H7 (cell line): Measurements from ENCODE around the gene GREB1. TPM values are rescaled to one million over a fixed set of nuclear protein-coding genes. Genes with fewer than 3 reads are reported as not detected.

Experiments
- DNase-seq: peaks from one replicate; pipeline ENCODE4 v3.0.0; 2012
- H3K27me3 ChIP-seq: 2 replicates; pipeline ENCODE4 v1.6.0; 2011; ENCODE audit warnings: mild to moderate bottlenecking, low read length; ENCODE audit not compliant: control insufficient read depth, insufficient read depth
- H3K36me3 ChIP-seq: replicated peaks from 2 replicates; pipeline ENCODE4 v1.5.1; 2011; ENCODE audit warnings: low read length; ENCODE audit not compliant: control insufficient read depth, insufficient read depth
- H3K4me3 ChIP-seq: 2 replicates; pipeline ENCODE4 v1.5.1; 2011; ENCODE audit warnings: low read depth, mild to moderate bottlenecking, control low read depth, low read length, moderate library complexity; ENCODE audit not compliant: insufficient read depth
- total RNA-seq: library from RNA; depleted of rRNA; stranded (reverse); fragments of >200 nt; shearing (Covaris generic); gene quantifications from 2 replicates; pipeline ENCODE4 v1.2.3, GENCODE V29; 2014

Gene GREB1
- total RNA-seq, 1 experiment from 2014 or later: 17.3 TPM

DNA sequence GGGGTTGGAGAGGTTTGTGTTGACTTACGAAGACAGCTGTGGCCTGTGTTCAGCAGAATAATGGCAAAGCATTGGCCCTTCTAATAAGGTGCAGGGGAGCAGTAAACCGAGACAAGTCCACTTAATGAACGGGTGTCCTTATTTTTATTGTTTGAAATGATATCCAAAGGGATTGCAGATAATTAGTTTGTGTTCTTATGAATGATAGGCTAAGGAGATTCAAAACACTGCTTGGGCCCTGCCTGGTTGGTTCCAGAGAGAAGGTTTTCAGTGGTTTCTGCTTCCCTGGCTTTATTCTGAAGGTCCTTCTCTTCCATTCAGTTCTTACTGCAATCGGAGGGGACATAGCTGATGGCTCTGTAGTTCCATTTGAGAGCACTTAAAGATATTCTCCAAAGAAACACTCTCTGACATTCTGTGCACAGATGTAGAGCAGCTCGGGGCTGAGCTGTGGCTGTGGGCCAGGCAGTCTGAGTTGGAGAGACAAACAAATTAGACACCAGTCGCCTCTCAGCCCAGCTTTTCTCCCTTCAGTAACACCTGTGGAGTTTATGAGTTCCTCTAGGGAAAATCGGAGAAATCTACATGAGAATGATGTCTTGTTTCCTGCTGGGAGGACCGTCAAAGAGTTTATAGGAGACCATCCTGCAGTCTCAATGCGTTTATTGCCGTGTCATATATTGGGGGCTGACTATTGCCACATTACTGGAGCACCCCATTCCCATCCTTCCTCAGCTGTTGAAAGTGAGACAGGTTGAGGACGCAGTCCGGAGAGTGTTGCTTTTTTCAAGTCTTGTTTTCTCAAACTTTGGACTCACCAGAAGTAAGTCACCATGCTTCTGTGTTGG lies 6.5 kb downstream of the GREB1 start:
- H3K27me3 ChIP-seq: no peaks in the 10 kb centered on the region

DNA sequence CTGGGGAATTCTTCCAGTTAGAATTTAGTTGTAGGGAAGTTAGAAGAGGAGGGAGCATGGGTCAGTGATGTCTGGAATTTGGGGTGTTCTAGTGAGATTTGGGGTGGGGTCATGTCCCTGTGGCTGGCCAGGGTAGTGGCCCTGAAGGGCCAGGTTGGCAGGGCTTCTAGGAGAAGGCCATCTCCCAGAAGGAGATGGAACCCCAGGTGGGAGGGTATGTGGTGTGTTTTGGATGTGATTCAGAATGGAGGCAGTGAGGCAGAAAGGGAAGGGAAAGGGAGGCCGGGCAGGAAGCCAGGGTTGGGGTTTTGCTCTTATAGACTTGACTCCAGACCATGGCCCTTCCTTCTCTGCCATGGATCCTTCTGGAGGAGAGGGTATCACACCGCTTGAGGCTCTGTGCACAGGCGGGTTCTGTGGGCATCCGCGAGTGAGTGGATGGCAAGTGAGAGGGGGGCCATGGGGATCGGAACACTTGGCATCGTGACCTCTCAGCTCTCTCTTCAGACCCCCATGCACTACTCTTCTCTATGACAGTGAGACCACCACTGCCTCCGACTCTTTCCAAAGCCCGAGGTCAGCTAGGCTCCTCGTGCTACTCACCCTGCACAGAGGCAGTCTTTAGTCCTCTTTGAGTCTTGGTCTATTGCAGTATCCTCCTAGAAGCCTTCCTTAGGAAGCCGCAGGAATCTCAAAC lies 7.3 kb downstream of the GREB1 start:
- H3K27me3 ChIP-seq: no peaks in the 10 kb centered on the region
- H3K4me3 ChIP-seq: no peak overlapping the region
- no peak for DNase-seq
- H3K36me3 ChIP-seq: no peaks in the 10 kb centered on the region

More for the DNA sequence above, 6.5 kb downstream of the GREB1 start:
- no peak for DNase-seq
- H3K36me3 ChIP-seq: no peaks in the 10 kb centered on the region
- no peak overlapping the region for H3K4me3 ChIP-seq

GRCh38 chr2:11541693-11542274 lies 7.9 kb downstream of the GREB1 start:
- Histone ChIP-seq H3K27me3 (no peaks in the 10 kb centered on the region), H3K36me3 (no peaks in the 10 kb centered on the region), H3K4me3 (no peak overlapping the region)
- no peak for DNase-seq

DNA sequence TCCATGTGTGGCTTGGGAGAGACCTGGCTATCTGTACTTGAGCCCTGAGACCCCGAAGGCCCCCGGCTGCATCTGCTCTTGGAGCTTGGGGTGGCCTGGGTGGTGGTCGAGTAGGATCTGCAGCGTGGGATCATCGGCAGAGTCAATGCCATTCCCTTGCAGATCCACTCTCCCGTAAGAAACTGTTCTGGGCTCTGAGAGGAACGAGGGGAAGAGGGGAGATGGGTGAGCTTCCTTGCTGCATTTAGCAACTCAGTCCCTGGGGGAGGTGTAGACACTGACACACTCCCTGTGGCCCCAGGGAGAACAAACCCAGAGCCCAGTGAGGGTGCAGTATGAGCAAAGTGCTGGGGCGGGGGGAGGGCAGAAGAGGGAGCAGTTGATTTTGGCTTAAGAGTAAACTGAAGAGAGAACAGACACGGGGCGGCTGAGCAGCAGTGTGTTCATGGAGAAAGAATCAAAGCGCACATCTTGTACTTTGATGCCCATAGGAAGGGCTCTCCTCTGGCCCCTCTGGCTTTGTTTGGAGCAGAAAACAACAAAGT lies 8.5 kb downstream of the GREB1 start:
- Histone ChIP-seq H3K36me3 (no peaks in the 10 kb centered on the region), H3K27me3 (no peaks in the 10 kb centered on the region)
- no peak for DNase-seq

DNA sequence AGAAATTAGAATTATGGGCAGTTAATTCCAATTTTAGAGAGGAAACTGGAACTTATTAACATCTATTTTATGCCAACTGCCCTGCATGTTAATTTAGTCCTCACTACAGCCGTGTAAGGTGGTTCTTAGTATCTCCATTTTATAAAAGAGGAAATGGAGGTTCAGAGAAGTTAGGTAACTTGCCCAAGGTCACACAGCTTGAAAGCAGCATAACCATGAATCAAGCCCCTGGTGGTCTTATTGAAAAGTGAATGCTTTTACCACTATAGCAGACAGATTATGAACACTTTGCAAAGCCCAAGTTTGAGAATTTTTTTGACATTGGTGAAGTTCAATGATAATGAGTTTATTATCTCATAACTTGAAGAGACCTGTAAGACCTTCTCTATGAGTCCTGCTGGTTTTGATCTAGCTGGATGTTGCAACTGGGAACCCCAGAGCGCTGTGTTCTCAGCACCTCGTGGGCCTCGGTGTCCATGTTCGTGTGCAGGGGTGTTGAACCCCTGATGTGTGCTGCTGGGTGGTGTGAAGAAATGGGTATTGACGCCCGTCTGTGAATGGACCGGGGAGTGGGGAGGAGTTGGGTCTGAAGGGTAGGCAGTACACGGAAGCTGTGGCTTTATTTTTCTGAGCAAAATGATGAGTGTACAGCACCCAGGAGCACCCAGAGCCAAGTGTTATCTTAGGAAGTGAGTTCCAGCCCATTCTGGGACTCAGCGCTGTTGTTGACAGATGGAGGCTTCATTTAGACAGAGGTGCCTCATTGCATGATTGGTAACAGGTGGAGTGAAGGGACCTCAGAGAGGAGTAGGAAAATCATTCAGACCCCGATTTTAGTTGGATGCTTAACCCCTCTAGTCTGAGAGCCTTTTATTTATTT lies 9.7 kb downstream of the GREB1 start:
- Histone ChIP-seq H3K27me3 (no peaks in the 10 kb centered on the region), H3K4me3 (no peak overlapping the region), H3K36me3 (no peaks in the 10 kb centered on the region)
- DNase-seq: no peak

More for the DNA sequence above, 8.5 kb downstream of the GREB1 start:
- H3K4me3 ChIP-seq: no peak overlapping the region

DNA sequence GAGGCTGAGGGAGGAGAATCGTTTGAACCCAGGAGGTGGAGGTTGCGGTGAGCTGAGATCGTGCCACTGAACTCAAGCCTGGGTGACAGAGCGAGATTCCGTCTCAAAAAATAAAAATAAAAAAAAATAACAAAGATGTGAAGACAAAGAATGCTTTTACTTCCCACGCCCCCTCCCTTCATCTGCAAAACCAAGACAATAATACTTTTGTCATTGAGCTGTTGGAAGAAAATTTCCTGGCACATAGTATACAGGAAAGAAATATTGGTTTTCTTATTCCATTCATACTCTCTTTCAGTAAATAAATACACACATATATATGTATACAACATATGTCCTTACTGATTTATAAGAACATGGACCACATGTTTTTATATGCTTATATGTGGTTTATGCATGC lies 12.2 kb downstream of the GREB1 start:
- Histone ChIP-seq H3K27me3 (no peaks in the 10 kb centered on the region), H3K4me3 (no peak overlapping the region), H3K36me3 (no peaks in the 10 kb centered on the region)
- DNase-seq: no peak

- no peaks in the 10 kb centered on the region for H3K27me3 ChIP-seq
- DNase-seq: no peak
- H3K36me3 ChIP-seq: no peaks in the 10 kb centered on the region
- H3K4me3 ChIP-seq: no peak overlapping the region
Measured at GRCh38 chr2:11547912-11548497, 14.2 kb downstream of the GREB1 start.

GRCh38 chr2:11550302-11550701 lies 16.5 kb downstream of the GREB1 start:
- DNase-seq: peak; percentile 52
- Histone ChIP-seq H3K4me3 (no peak overlapping the region), H3K36me3 (no peaks in the 10 kb centered on the region), H3K27me3 (no peaks in the 10 kb centered on the region)

DNA sequence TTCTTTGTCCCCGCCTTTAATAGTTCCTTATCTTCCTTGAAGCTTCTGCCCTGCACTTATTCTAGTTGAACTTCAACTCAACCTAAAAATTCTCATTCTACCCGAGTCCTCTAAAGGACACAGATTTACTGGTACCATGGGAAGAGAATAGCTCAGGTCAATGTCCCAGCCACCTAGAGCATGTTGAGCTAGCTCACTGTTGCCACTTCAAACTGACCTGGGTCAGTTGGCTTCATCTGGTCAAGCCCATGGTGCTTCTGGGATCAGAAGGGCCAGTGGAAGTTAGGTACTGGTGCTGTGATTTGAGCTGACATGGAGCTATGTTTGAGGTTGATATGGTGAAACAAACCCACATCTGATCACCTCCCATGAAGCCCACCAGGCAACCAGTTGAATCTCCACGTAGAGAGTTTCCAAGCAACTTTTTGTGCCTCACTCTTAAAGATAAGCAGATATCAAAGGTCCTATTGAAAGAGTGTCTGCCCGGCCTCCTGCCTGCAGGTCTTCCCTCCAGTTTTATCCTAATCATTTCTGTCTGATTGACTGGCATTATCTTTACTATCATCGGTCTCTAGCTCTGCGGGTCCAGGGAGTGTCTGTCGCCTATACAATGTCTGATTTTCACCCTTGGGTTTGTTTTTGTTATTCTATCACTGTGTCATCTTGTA lies 17.2 kb downstream of the GREB1 start:
- Histone ChIP-seq H3K4me3 (no peak overlapping the region), H3K27me3 (no peaks in the 10 kb centered on the region), H3K36me3 (no peaks in the 10 kb centered on the region)
- DNase-seq: no peak

- no peak for DNase-seq
- no peak overlapping the region for H3K4me3 ChIP-seq
- no peaks in the 10 kb centered on the region for H3K36me3 ChIP-seq
Measured at GRCh38 chr2:11551569-11552259, 17.9 kb downstream of the GREB1 start.

GRCh38 chr2:11552260-11552638 lies 18.4 kb downstream of the GREB1 start:
- H3K27me3 ChIP-seq: no peaks in the 10 kb centered on the region
- H3K36me3 ChIP-seq: no peaks in the 10 kb centered on the region
- no peak for DNase-seq
- H3K4me3 ChIP-seq: no peak overlapping the region

More at GRCh38 chr2:11551569-11552259, 17.9 kb downstream of the GREB1 start:
- H3K27me3 ChIP-seq: no peaks in the 10 kb centered on the region

- no peak for DNase-seq
- no peaks in the 10 kb centered on the region for H3K36me3 ChIP-seq
- no peak overlapping the region for H3K4me3 ChIP-seq
- no peaks in the 10 kb centered on the region for H3K27me3 ChIP-seq
Measured at GRCh38 chr2:11553661-11554398, 20.0 kb downstream of the GREB1 start.
